Gastroesophageal sphincter (tissue), 3 donors: ENCODE measurements around the gene SLC47A2.

Experiments used
- EP300 ChIP-seq: sonication (generic); formaldehyde crosslinking; IDR thresholded peaks from one replicate; pipeline ENCODE4 v1.6.1; 2017; ENCODE audit warnings: antibody characterized with exemption, mild to moderate bottlenecking
- POLR2A ChIP-seq, 2 donors: fragments of 450-650 bp; IDR thresholded peaks; one replicate each; pipeline ENCODE4 v1.6.1; 2017; ENCODE audit warnings: antibody characterized with exemption in 2 of 2, mild to moderate bottlenecking in 2 of 2, moderate library complexity in 1 of 2
- POLR2AphosphoS5 ChIP-seq: sonication (generic); formaldehyde crosslinking; IDR thresholded peaks from one replicate; pipeline ENCODE4 v1.6.1; 2017; ENCODE audit warnings: antibody characterized with exemption
- TF ChIP-seq, protein P1 (sequence below), 4 experiments: fragments of 200-600 bp in 2 of 4; fragments of 450-650 bp in 2 of 4; sonication (generic) in 1 of 4; IDR thresholded peaks; one replicate each; pipeline ENCODE4 v1.5.1; 2017 to 2019; ENCODE audit warnings: antibody characterized with exemption in 4 of 4, mild to moderate bottlenecking in 2 of 4, moderate library complexity in 2 of 4

DNA sequence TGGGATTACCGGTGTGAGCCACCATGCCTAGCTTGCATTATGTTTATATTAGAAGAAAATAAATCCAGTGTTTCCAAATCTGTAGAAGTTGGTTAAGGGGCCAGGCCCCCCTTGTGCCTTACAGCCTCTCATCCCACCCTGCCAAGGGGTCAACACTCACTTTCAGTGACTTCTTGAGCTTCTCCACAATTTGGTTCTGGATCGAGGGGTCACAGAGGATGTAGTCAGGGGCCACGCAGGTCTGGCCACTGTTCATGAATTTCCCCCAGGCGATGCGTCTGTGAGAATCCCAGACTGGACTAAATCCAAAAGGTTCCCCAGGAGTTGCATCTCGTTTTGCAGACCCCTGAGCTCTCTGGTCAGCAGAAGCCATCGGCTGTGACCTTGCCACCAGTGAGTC is 24.5 kb upstream of the SLC47A2 start:
- TF ChIP-seq POLR2A (IDR thresholded peaks at IDR 0.05) (no peak), EP300 (no peak), POLR2AphosphoS5 (no peak)
- TF ChIP-seq, protein P1, sequence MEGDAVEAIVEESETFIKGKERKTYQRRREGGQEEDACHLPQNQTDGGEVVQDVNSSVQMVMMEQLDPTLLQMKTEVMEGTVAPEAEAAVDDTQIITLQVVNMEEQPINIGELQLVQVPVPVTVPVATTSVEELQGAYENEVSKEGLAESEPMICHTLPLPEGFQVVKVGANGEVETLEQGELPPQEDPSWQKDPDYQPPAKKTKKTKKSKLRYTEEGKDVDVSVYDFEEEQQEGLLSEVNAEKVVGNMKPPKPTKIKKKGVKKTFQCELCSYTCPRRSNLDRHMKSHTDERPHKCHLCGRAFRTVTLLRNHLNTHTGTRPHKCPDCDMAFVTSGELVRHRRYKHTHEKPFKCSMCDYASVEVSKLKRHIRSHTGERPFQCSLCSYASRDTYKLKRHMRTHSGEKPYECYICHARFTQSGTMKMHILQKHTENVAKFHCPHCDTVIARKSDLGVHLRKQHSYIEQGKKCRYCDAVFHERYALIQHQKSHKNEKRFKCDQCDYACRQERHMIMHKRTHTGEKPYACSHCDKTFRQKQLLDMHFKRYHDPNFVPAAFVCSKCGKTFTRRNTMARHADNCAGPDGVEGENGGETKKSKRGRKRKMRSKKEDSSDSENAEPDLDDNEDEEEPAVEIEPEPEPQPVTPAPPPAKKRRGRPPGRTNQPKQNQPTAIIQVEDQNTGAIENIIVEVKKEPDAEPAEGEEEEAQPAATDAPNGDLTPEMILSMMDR (IDR thresholded peaks at IDR 0.05), result no peak
